B cell (primary cell): ENCODE measurements around the gene ARGLU1. TPM values are rescaled to one million over a fixed set of nuclear protein-coding genes. Genes with fewer than 3 reads are reported as not detected.

Source experiments
- ATAC-seq: fragments of 200-7000 bp; cut with Tn5 transposase; one replicate; pipeline ENCODE4 v1.10.0; 2021; ENCODE audit warnings: low read depth, mild to moderate bottlenecking, moderate number of reproducible peaks, moderate library complexity
- CTCF ChIA-PET: fragments of 350-600 bp; sonication (Branson Sonifier 250); formaldehyde crosslinking; loops from one replicate; lab custom pipeline; 2021; ENCODE audit warnings: antibody characterized with exemption, inconsistent platforms; lab: Charles Lee
- POLR2A ChIA-PET: fragments of 350-600 bp; sonication (Branson Sonifier 250); formaldehyde crosslinking; loops from one replicate; lab custom pipeline; 2021; ENCODE audit warnings: antibody characterized with exemption; lab: Charles Lee
- DNase-seq: peaks from one replicate; pipeline ENCODE4 v3.0.0; 2013
- H2AFZ ChIP-seq: 2 replicates; pipeline ENCODE4 v1.6.1; 2012; ENCODE audit warnings: mild to moderate bottlenecking, low read depth, low read length; ENCODE audit not compliant: insufficient read depth, poor library complexity, severe bottlenecking
- H3K27ac ChIP-seq, 2 donors: 1 replicate in 1 of 2; 2 replicates in 1 of 2; pipeline ENCODE4 v1.5.1; 2012 to 2013; ENCODE audit warnings: low read length in 2 of 2, mild to moderate bottlenecking in 2 of 2, moderate library complexity in 1 of 2
- H3K27me3 ChIP-seq, 4 experiments: fragments of 200-600 bp in 1 of 4; sonication (generic) in 1 of 4; replicated peaks in 1 of 4; 1 replicate in 2 of 4; 2 replicates in 2 of 4; pipeline versions ENCODE4 v1.6.1 to v1.7.0; 2013 to 2016; ENCODE audit warnings: low read length in 3 of 4, mild to moderate bottlenecking in 2 of 4, mixed read lengths in 1 of 4, moderate library complexity in 1 of 4; ENCODE audit not compliant: insufficient read depth in 4 of 4, control insufficient read depth in 3 of 4; ENCODE audit errors: control extremely low read depth in 1 of 4
- H3K36me3 ChIP-seq, 2 experiments: replicated peaks in 1 of 2; 1 replicate in 1 of 2; 2 replicates in 1 of 2; pipeline versions ENCODE4 v1.6.1 to v1.7.1; 2013; ENCODE audit warnings: low read length in 1 of 2; ENCODE audit not compliant: insufficient read depth in 2 of 2, control insufficient read depth in 1 of 2; ENCODE audit errors: control extremely low read depth in 1 of 2, extremely low read depth in 1 of 2
- H3K4me1 ChIP-seq, 2 donors: fragments of 200-600 bp in 1 of 2; sonication (generic) in 1 of 2; 1 replicate in 1 of 2; 2 replicates in 1 of 2; pipeline versions ENCODE4 v1.5.1 to v1.6.1; 2013 to 2017; ENCODE audit warnings: low read length in 2 of 2; ENCODE audit not compliant: control insufficient read depth in 2 of 2, insufficient read depth in 2 of 2
- H3K4me2 ChIP-seq: replicated peaks from 2 replicates; pipeline ENCODE3; 2012; ENCODE audit warnings: mild to moderate bottlenecking, low read depth, low read length; ENCODE audit not compliant: poor library complexity, severe bottlenecking
- H3K4me3 ChIP-seq, 5 experiments: fragments of 200-600 bp in 1 of 5; sonication (generic) in 1 of 5; 1 replicate in 3 of 5; 2 replicates in 2 of 5; pipeline versions ENCODE4 v1.5.1 to v1.7.0; 2011 to 2016; ENCODE audit warnings: low read length in 4 of 5, mild to moderate bottlenecking in 4 of 5, low read depth in 2 of 5, control low read depth in 1 of 5, moderate library complexity in 1 of 5; ENCODE audit not compliant: insufficient read depth in 1 of 5; ENCODE audit errors: control extremely low read depth in 1 of 5, extremely low read depth in 1 of 5
- H3K79me2 ChIP-seq: fragments of 200-600 bp; sonication (generic); one replicate; pipeline ENCODE4 v1.6.0; 2016; ENCODE audit warnings: low read length; ENCODE audit not compliant: control insufficient read depth, insufficient read depth
- H3K9ac ChIP-seq: fragments of 200-600 bp; sonication (generic); 2 replicates; pipeline ENCODE4 v1.6.1; 2017; ENCODE audit warnings: mild to moderate bottlenecking, low read length, moderate library complexity
- H3K9me3 ChIP-seq, 3 donors: one replicate each; pipeline versions ENCODE4 v1.6.1 to v1.7.1; 2013; ENCODE audit warnings: low read length in 2 of 3; ENCODE audit not compliant: control insufficient read depth in 2 of 3, insufficient read depth in 1 of 3; ENCODE audit errors: control extremely low read depth in 1 of 3
- H4K20me1 ChIP-seq: 2 replicates; pipeline ENCODE4 v1.6.0; 2012; ENCODE audit warnings: mild to moderate bottlenecking, low read length; ENCODE audit not compliant: insufficient read depth, control insufficient read depth, poor library complexity, severe bottlenecking
- H3K27ac Mint-ChIP-seq: one replicate; pipeline ENCODE4 v1.8.0; 2021; ENCODE audit warnings: mixed read lengths
- H3K27me3 Mint-ChIP-seq: one replicate; pipeline ENCODE4 v1.8.0; 2021; ENCODE audit warnings: mixed read lengths
- H3K4me1 Mint-ChIP-seq: one replicate; pipeline ENCODE4 v1.8.0; 2021; ENCODE audit warnings: mixed read lengths
- H3K4me3 Mint-ChIP-seq: one replicate; pipeline ENCODE4 v1.8.0; 2021; ENCODE audit warnings: mixed read lengths
- H3K9me3 Mint-ChIP-seq: one replicate; pipeline ENCODE4 v1.8.0; 2022; ENCODE audit warnings: mixed read lengths; ENCODE audit not compliant: insufficient read depth
- CTCF ChIP-seq: fragments of 200-600 bp; IDR thresholded peaks from one replicate; pipeline ENCODE4 v1.8.0; 2022; ENCODE audit warnings: antibody characterized with exemption, mild to moderate bottlenecking
- EZH2 ChIP-seq: IDR thresholded peaks from 2 replicates; pipeline ENCODE4 v1.6.1; 2012; ENCODE audit warnings: borderline replicate concordance, low read depth, mild to moderate bottlenecking, moderate library complexity, low read length; ENCODE audit not compliant: insufficient read depth, poor library complexity, severe bottlenecking
- WGBS: methylation state at CpG from one replicate; pipeline ENCODE4 v1.1.5; 2013; ENCODE audit warnings: missing lambda C conversion rate; ENCODE audit not compliant: insufficient coverage; 5-methylcytosine and 5-hydroxymethylcytosine counted together
- intact Hi-C: fragments of 100-400 bp; cut with micrococcal nuclease; formaldehyde crosslinking; loops from one replicate; pipeline ENCODE4 v1.10.0; 2022
- polyA plus RNA-seq: library from polyadenylated mRNA; depleted of rRNA; stranded (reverse); fragments of >200 nt; gene quantifications from 2 replicates; pipeline ENCODE4 v1.2.3, GENCODE V29; 2012
- total RNA-seq, 2 donors: library from RNA; stranded (reverse); fragments of 120-200 nt in 1 of 2; gene quantifications; 1 replicate in 1 of 2; 2 replicates in 1 of 2; pipeline versions ENCODE4 v1.2.3 to v1.2.4, GENCODE V29; 2013 to 2022

The ARGLU1 gene
- total and polyA plus RNA-seq, 2 donors (not counting 1 experiment from before 2014, with no cell fraction given), result 170 to 261 TPM

- no peaks in the 10 kb centered on the region for H3K27me3 ChIP-seq
- H3K27me3 Mint-ChIP-seq, result peaks cover 13% of the 10 kb centered on the region
- POLR2A ChIA-PET, result no interaction called here
- H3K9me3 ChIP-seq, result no peaks in the 10 kb centered on the region
- ATAC-seq, result no peak
- no peak overlapping the region for H3K4me3 ChIP-seq
- H3K36me3 ChIP-seq, result no peaks in the 10 kb centered on the region
- H4K20me1 ChIP-seq, result no peaks in the 10 kb centered on the region
- H3K27ac Mint-ChIP-seq, result no peak overlapping the region
- H3K79me2 ChIP-seq, result no peaks in the 10 kb centered on the region
- intact Hi-C loops, result no loop called here
- H3K9ac ChIP-seq, result no peak overlapping the region
- H3K27ac ChIP-seq, result no peak overlapping the region
- no peak overlapping the region for H2AFZ ChIP-seq
- no peaks in the 10 kb centered on the region for H3K4me1 ChIP-seq
- CTCF ChIA-PET, result no interaction called here
- no peaks in the 10 kb centered on the region for H3K9me3 Mint-ChIP-seq
- no peaks in the 10 kb centered on the region for H3K4me1 Mint-ChIP-seq
- WGBS, result 93% methylated on average over 3 of the region's 6 CpGs
- H3K4me3 Mint-ChIP-seq, result no peak overlapping the region
- H3K4me2 ChIP-seq, result no peak overlapping the region
- no peak for TF ChIP-seq EZH2
- no peak for TF ChIP-seq CTCF
- DNase-seq, result no peak
Observed at GRCh38 chr13:106599875-106600797, 32.2 kb upstream of the ARGLU1 start.

GRCh38 chr13:106597749-106598395 lies 29.9 kb upstream of the ARGLU1 start:
- Mint-ChIP-seq H3K27me3 (peaks cover 10% of the 10 kb centered on the region), H3K9me3 (no peaks in the 10 kb centered on the region), H3K4me1 (no peaks in the 10 kb centered on the region), H3K27ac (no peak overlapping the region), H3K4me3 (no peak overlapping the region)
- 91% methylated on average over 7 of the region's 7 CpGs for WGBS
- no peak overlapping the region for H3K4me2 ChIP-seq
- H3K4me1 ChIP-seq, result no peaks in the 10 kb centered on the region
- H3K79me2 ChIP-seq, result no peaks in the 10 kb centered on the region
- no peak overlapping the region for H3K9ac ChIP-seq
- no peak for DNase-seq
- no peak for ATAC-seq
- POLR2A ChIA-PET, result no interaction called here
- no peaks in the 10 kb centered on the region for H3K9me3 ChIP-seq
- H4K20me1 ChIP-seq, result no peaks in the 10 kb centered on the region
- TF ChIP-seq CTCF (no peak), EZH2 (no peak)
- no peak overlapping the region for H3K27ac ChIP-seq
- no peaks in the 10 kb centered on the region for H3K27me3 ChIP-seq
- intact Hi-C loops, result no loop called here
- no peak overlapping the region for H2AFZ ChIP-seq
- no peak overlapping the region for H3K4me3 ChIP-seq
- no peaks in the 10 kb centered on the region for H3K36me3 ChIP-seq
- CTCF ChIA-PET, result no interaction called here
